GM23338 (cell line): Measurements from ENCODE around the gene GCAT. TPM values are rescaled to one million over a fixed set of nuclear protein-coding genes. Genes with fewer than 3 reads are reported as not detected.

Experiments
- ATAC-seq: fragments of 200-7000 bp; cut with Tn5 transposase; 3 replicates; pipeline ENCODE4 v1.9.1; 2020
- DNase-seq: peaks from one replicate; pipeline ENCODE4 v3.0.0-alpha.2; 2015; ENCODE audit warnings: low spot score
- H2AFZ ChIP-seq: fragments of 200-600 bp; sonication (generic); 2 replicates; pipeline ENCODE4 v1.8.0; 2016; ENCODE audit warnings: antibody characterized with exemption, mild to moderate bottlenecking, moderate library complexity
- H3F3A ChIP-seq: fragments of 200-600 bp; sonication (generic); replicated peaks from 2 replicates; pipeline ENCODE4 v1.8.0; 2017; ENCODE audit warnings: antibody characterized with exemption, mixed run types, low read depth
- H3K27ac ChIP-seq: fragments of 200-600 bp; sonication (generic); 2 replicates; pipeline ENCODE4 v1.6.1; 2016; ENCODE audit warnings: low read depth
- H3K27me3 ChIP-seq: fragments of 200-600 bp; sonication (generic); 2 replicates; pipeline ENCODE4 v1.8.0; 2016; ENCODE audit warnings: mild to moderate bottlenecking, mixed run types, moderate library complexity; ENCODE audit not compliant: insufficient read depth
- H3K36me3 ChIP-seq: fragments of 200-600 bp; sonication (generic); 2 replicates; pipeline ENCODE4 v1.8.0; 2016; ENCODE audit warnings: mild to moderate bottlenecking; ENCODE audit not compliant: insufficient read depth
- H3K4me1 ChIP-seq: fragments of 200-600 bp; sonication (generic); 2 replicates; pipeline ENCODE4 v1.8.0; 2016; ENCODE audit warnings: mild to moderate bottlenecking, moderate library complexity; ENCODE audit not compliant: insufficient read depth
- H3K4me2 ChIP-seq: fragments of 200-600 bp; sonication (generic); 2 replicates; pipeline ENCODE4 v1.7.1; 2017; ENCODE audit warnings: mixed run types
- H3K4me3 ChIP-seq: fragments of 200-600 bp; sonication (generic); 2 replicates; pipeline ENCODE4 v1.6.1; 2016; ENCODE audit warnings: mixed run types
- H3K79me2 ChIP-seq: fragments of 200-600 bp; sonication (generic); replicated peaks from 2 replicates; pipeline ENCODE4 v1.8.0; 2017; ENCODE audit warnings: mild to moderate bottlenecking; ENCODE audit not compliant: insufficient read depth
- H3K9me2 ChIP-seq: fragments of 200-600 bp; sonication (generic); 2 replicates; pipeline ENCODE4 v1.8.0; 2017; ENCODE audit not compliant: insufficient read depth
- H4K20me1 ChIP-seq: fragments of 200-600 bp; sonication (generic); replicated peaks from 2 replicates; pipeline ENCODE4 v1.8.0; 2017; ENCODE audit warnings: mild to moderate bottlenecking; ENCODE audit not compliant: insufficient read depth
- H3K27ac Mint-ChIP-seq: 2 replicates; pipeline ENCODE4 v1.8.0; 2020; ENCODE audit warnings: inconsistent platforms, mild to moderate bottlenecking, moderate library complexity, mixed read lengths
- H3K27me3 Mint-ChIP-seq: 3 replicates; pipeline ENCODE4 v1.8.0; 2022; ENCODE audit warnings: low read depth, mild to moderate bottlenecking, moderate library complexity, mixed read lengths, inconsistent platforms; ENCODE audit not compliant: insufficient read depth, poor library complexity
- H3K36me3 Mint-ChIP-seq: 3 replicates; pipeline ENCODE4 v1.8.0; 2021; ENCODE audit warnings: low read depth, mild to moderate bottlenecking, inconsistent platforms, moderate library complexity, mixed read lengths
- H3K4me1 Mint-ChIP-seq: 3 replicates; pipeline ENCODE4 v1.8.0; 2020; ENCODE audit warnings: mild to moderate bottlenecking, inconsistent platforms, mixed read lengths
- H3K4me3 Mint-ChIP-seq: 3 replicates; pipeline ENCODE4 v1.8.0; 2021; ENCODE audit warnings: moderate library complexity, mild to moderate bottlenecking, inconsistent platforms, mixed read lengths
- H3K9me3 Mint-ChIP-seq: 3 replicates; pipeline ENCODE4 v1.8.0; 2020; ENCODE audit warnings: moderate library complexity, mild to moderate bottlenecking, inconsistent platforms, mixed read lengths
- CREB1 ChIP-seq: fragments of 250-450 bp; sonication (Bioruptor Pico); IDR thresholded peaks from 2 replicates; pipeline ENCODE4 v1.5.0; 2020; ENCODE audit warnings: low read depth, mild to moderate bottlenecking, moderate library complexity
- CTCF ChIP-seq, 2 experiments: fragments of 200-600 bp in 1 of 2; sonication (generic) in 1 of 2; conservative IDR thresholded peaks; 2 replicates each; pipeline versions ENCODE4 v1.5.1 to v1.6.1; 2016 to 2017; ENCODE audit warnings: antibody characterized with exemption in 2 of 2, low read depth in 2 of 2, mild to moderate bottlenecking in 2 of 2, moderate library complexity in 1 of 2
- ETS1 ChIP-seq: IDR thresholded peaks from 2 replicates; pipeline ENCODE4 v1.6.1; 2016; ENCODE audit warnings: antibody characterized with exemption
- JUNB ChIP-seq: IDR thresholded peaks from one replicate; pipeline ENCODE4 v1.6.1; 2016; ENCODE audit warnings: antibody characterized with exemption; ENCODE audit not compliant: unreplicated experiment
- NANOG ChIP-seq: IDR thresholded peaks from 2 replicates; pipeline ENCODE4 v1.6.1; 2016; ENCODE audit warnings: antibody characterized with exemption, borderline replicate concordance
- POLR2AphosphoS5 ChIP-seq: IDR thresholded peaks from 2 replicates; pipeline ENCODE4 v1.6.1; 2016; ENCODE audit warnings: antibody characterized with exemption, low read depth
- REST ChIP-seq: IDR thresholded peaks from one replicate; pipeline ENCODE4 v1.6.1; 2018; ENCODE audit warnings: antibody characterized with exemption; ENCODE audit not compliant: unreplicated experiment
- STAT1 ChIP-seq: IDR thresholded peaks from one replicate; pipeline ENCODE4 v1.6.1; 2016; ENCODE audit warnings: antibody characterized with exemption; ENCODE audit not compliant: unreplicated experiment
- ZNF331 ChIP-seq: fragments of 250-450 bp; sonication (Bioruptor Pico); IDR thresholded peaks from 2 replicates; pipeline ENCODE4 v1.5.0; 2020; ENCODE audit warnings: low read depth, mild to moderate bottlenecking, moderate library complexity
- ZNF462 ChIP-seq: fragments of 250-450 bp; sonication (Bioruptor Pico); IDR thresholded peaks from 2 replicates; pipeline ENCODE4 v1.5.0; 2020; ENCODE audit warnings: mild to moderate bottlenecking, moderate library complexity
- long read RNA-seq: library from polyadenylated mRNA; unstranded; transcript quantifications from one replicate; pipeline ENCODE4 v2.0.0, GENCODE V29; 2020; ENCODE audit not compliant: unreplicated experiment
- polyA plus RNA-seq: library from polyadenylated mRNA; unstranded; fragments of >200 nt; fragmentation: Nextera tagmentation; extraction: Ambion mirVana; gene quantifications from 2 replicates; pipeline ENCODE4 v1.2.1, GENCODE V29; 2016
- total RNA-seq: library from RNA; depleted of rRNA; stranded (reverse); fragments of >200 nt; shearing (Covaris generic); gene quantifications from 2 replicates; pipeline ENCODE4 v1.2.3, GENCODE V29; 2014; rRNA removed

GCAT gene
- 61.3 and 87.3 TPM in 2 replicates for total RNA-seq
- polyA plus RNA-seq: 36.8 and 39.1 TPM in 2 replicates
- long read RNA-seq, transcript GCAT-201 (9 exons, 1,497 nt): major isoform, 26 of 56 reads
- long read RNA-seq, partial matches to known transcripts: 11 of 56 reads
- long read RNA-seq, other reads (novel, unspliced or antisense): 18 of 56 reads

GRCh38 chr22:37807410-37808293 is at the start of gene GCAT:
TSS of gene GCAT (plus strand) at chr22:37807934. CDS start at chr22:37807968, 34 bp downstream.
- peaks cover 28% of the 10 kb centered on the region for H3K4me1 Mint-ChIP-seq
- Histone ChIP-seq H3K9me2 (no peaks in the 10 kb centered on the region), H3K79me2 (0 out of 2 replicates have a peak, but pooled peaks cover 6% of the 10 kb centered on the region), H4K20me1 (peaks cover 5% of the 10 kb centered on the region), H3K27ac (no peak within 1 kb of the TSS; the same call in 1 of the 2 replicates), H3F3A (peaks cover 20% of the 10 kb centered on the region), H3K36me3 (no peaks in the 10 kb centered on the region), H3K27me3 (peaks cover 63% of the 10 kb centered on the region), H3K4me2 (peak within 1 kb of the TSS; percentile 100), H2AFZ (peak within 1 kb of the TSS; percentile 94), H3K4me1 (peaks cover 25% of the 10 kb centered on the region), H3K4me3 (peak within 1 kb of the TSS; percentile 86)
- H3K27me3 Mint-ChIP-seq: peaks cover 52% of the 10 kb centered on the region
- TF ChIP-seq NANOG (no peak), ETS1 (no peak), POLR2AphosphoS5 (peak; percentile 93), CREB1 (CRISPR knock-in tag) (peak; percentile 87), ZNF331 (CRISPR knock-in tag) (no peak), CTCF (conservative IDR thresholded peaks at IDR 0.05; ENCODE audit: low read depth in 2 of 2) (no peak), ZNF462 (CRISPR knock-in tag) (no peak), REST (peak; percentile 50), JUNB (no peak), STAT1 (no peak)
- DNase-seq (peak; percentile 99), ATAC-seq (peak; percentile 84)
- H3K27ac Mint-ChIP-seq: peak within 1 kb of the TSS; percentile 83
- H3K4me3 Mint-ChIP-seq: peak within 1 kb of the TSS; percentile 89
- H3K9me3 Mint-ChIP-seq: no peaks in the 10 kb centered on the region; the same call in 2 of the 3 replicates
- H3K36me3 Mint-ChIP-seq: peaks cover 2% of the 10 kb centered on the region; the same call in 1 of the 3 replicates
